ENCODE measurements around the gene PRL.

- TF ChIP-seq POLR2A (IDR thresholded peaks at IDR 0.05) = no peak
- TF ChIP-seq CTCF (IDR thresholded peaks at IDR 0.05) = no peak
Observed at GRCh38 chr6:22327881-22328280, 31.0 kb upstream of the PRL start.
